Fibroblast of lung (primary cell): ENCODE measurements around the gene IGF1R.

ENCODE experiments used
- EZH2 ChIP-seq: IDR thresholded peaks from 2 replicates; pipeline ENCODE4 v1.5.1; 2012; ENCODE audit warnings: low read length, control low read depth, mild to moderate bottlenecking; ENCODE audit errors: missing control alignments
- TF ChIP-seq, protein P1 (sequence below), 2 donors: IDR thresholded peaks in 1 of 2; conservative IDR thresholded peaks in 1 of 2; 1 replicate in 1 of 2; 2 replicates in 1 of 2; pipeline ENCODE4 v1.5.1; 2011 to 2012; ENCODE audit warnings: low read length in 2 of 2, control low read depth in 1 of 2, inconsistent platforms in 1 of 2, low read depth in 1 of 2, mild to moderate bottlenecking in 1 of 2

DNA sequence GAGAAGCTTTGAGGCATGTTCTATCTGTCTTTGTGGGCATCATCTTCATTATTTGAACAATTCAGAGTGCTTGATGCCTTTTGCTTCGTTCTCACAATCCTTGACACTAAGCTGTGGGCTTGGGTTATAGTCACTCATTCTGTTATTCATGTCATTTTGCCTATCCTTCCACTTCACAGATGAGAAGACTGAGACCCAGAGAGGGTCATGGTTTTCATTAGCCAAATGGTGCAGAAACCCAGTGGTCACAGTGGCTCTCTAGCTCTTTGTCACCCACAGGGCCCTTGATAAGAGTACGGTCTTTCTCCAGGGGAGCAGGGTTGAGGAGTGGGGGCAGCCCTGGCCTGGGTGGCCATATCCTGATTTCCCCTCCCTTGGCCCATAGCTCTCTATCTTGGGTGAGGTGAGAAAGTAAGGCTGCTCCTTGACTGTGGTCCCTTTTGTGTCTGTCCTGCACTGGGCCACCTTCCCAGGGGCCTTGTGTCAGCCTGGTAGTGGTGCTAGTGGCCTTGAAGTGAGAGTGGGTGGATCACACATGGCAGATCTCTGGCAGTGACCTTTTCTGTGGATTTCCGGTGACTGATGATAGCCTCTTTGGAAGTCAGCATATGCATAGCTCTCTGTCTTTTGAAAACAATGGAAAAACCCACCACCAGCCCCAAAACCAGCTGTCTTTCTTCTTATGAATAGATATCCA is 130.1 kb downstream of the IGF1R start:
- TF ChIP-seq, protein P1, sequence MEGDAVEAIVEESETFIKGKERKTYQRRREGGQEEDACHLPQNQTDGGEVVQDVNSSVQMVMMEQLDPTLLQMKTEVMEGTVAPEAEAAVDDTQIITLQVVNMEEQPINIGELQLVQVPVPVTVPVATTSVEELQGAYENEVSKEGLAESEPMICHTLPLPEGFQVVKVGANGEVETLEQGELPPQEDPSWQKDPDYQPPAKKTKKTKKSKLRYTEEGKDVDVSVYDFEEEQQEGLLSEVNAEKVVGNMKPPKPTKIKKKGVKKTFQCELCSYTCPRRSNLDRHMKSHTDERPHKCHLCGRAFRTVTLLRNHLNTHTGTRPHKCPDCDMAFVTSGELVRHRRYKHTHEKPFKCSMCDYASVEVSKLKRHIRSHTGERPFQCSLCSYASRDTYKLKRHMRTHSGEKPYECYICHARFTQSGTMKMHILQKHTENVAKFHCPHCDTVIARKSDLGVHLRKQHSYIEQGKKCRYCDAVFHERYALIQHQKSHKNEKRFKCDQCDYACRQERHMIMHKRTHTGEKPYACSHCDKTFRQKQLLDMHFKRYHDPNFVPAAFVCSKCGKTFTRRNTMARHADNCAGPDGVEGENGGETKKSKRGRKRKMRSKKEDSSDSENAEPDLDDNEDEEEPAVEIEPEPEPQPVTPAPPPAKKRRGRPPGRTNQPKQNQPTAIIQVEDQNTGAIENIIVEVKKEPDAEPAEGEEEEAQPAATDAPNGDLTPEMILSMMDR (conservative IDR thresholded peaks at IDR 0.05 in 1 of 2, IDR thresholded peaks at IDR 0.05 in 1 of 2; ENCODE audit: low read depth in 1 of 2, low read length in 2 of 2) = no peak
- TF ChIP-seq EZH2 = no peak
